ENCODE data around the gene DHFR2. TPM values are rescaled to one million over a fixed set of nuclear protein-coding genes. Genes with fewer than 3 reads are reported as not detected.
A peak's percentile ranks its signal among the peaks of the same experiment; 100 is the strongest.
"Not testable (repeated sequence)": the region's sequence is repeated elsewhere in the genome, so short reads cannot be mapped to it uniquely, and the experiment has no call there.

Gene DHFR2
- total RNA-seq, result 1 to 10 TPM; 2.0 to 7.7 (median 5.3) TPM

- WGBS, 2 donors, result 1% methylated on average over 52 of the region's 52 CpGs
- DNase-seq (ENCODE audit: low spot score in 2 of 2), result peak; percentile 92 to 97
- intact Hi-C loops (cut with DNase I; ENCODE audit: low total_unique reads), result no loop called here
- TF ChIP-seq POLR2A (IDR thresholded peaks at IDR 0.05), result no peak
- TF ChIP-seq CTCF (IDR thresholded peaks at IDR 0.05), result no peak
- peak within 1 kb of the TSS; percentile 77 for H3K4me3 ChIP-seq (ENCODE audit: low read depth, poor library complexity, severe bottlenecking)
Observed at GRCh38 chr3:94062513-94063404, at the start of gene DHFR2, which contains the start of gene NSUN3. Gene DHFR2 (minus strand): TSS chr3:94062916. CDS start chr3:94061511, 1,405 bp downstream. Gene NSUN3 (plus strand): TSS chr3:94063061. CDS start chr3:94063127, 66 bp downstream.

GRCh38 chr3:94110854-94111253, 48.1 kb upstream of the DHFR2 start:
- intact Hi-C loops (cut with DNase I; ENCODE audit: low total_unique reads), result no loop called here
- DNase-seq (ENCODE audit: low spot score in 2 of 2), result no peak
- TF ChIP-seq POLR2A (IDR thresholded peaks at IDR 0.05) (no peak), CTCF (IDR thresholded peaks at IDR 0.05) (no peak)

GRCh38 chr3:94110232-94110631, 47.5 kb upstream of the DHFR2 start:
- H3K4me3 ChIP-seq (ENCODE audit: low read depth, poor library complexity, severe bottlenecking); DNase-seq (ENCODE audit: low spot score in 2 of 2); intact Hi-C loops (cut with DNase I; ENCODE audit: low total_unique reads): not testable (repeated sequence)

More at GRCh38 chr3:94110854-94111253, 48.1 kb upstream of the DHFR2 start:
- no peak overlapping the region for H3K4me3 ChIP-seq (ENCODE audit: low read depth, poor library complexity, severe bottlenecking)

- no peak for DNase-seq (ENCODE audit: low spot score in 2 of 2)
- TF ChIP-seq POLR2A (IDR thresholded peaks at IDR 0.05) (no peak), CTCF (IDR thresholded peaks at IDR 0.05) (no peak)
- intact Hi-C loops (cut with DNase I; ENCODE audit: low total_unique reads), result no loop called here
- 63 to 69% methylated on average over 5 of the region's 5 CpGs for WGBS, 2 donors
- H3K4me3 ChIP-seq (ENCODE audit: low read depth, poor library complexity, severe bottlenecking), result no peak overlapping the region
Observed at GRCh38 chr3:94106268-94106667, 43.6 kb upstream of the DHFR2 start.

- intact Hi-C loops (cut with DNase I; ENCODE audit: low total_unique reads), result no loop called here
- WGBS, 2 donors, result 71 to 79% methylated on average over 4 of the region's 4 CpGs
- no peak overlapping the region for H3K4me3 ChIP-seq (ENCODE audit: low read depth, poor library complexity, severe bottlenecking)
- no peak for DNase-seq (ENCODE audit: low spot score in 2 of 2)
- no peak for TF ChIP-seq POLR2A (IDR thresholded peaks at IDR 0.05)
- no peak for TF ChIP-seq CTCF (IDR thresholded peaks at IDR 0.05)
Observed at GRCh38 chr3:94101860-94102259, 39.1 kb upstream of the DHFR2 start.

- WGBS, 2 donors, result 90 to 97% methylated on average over 1 of the region's 1 CpG
- TF ChIP-seq POLR2A (IDR thresholded peaks at IDR 0.05), result no peak
- H3K4me3 ChIP-seq (ENCODE audit: low read depth, poor library complexity, severe bottlenecking), result no peak overlapping the region
- intact Hi-C loops (cut with DNase I; ENCODE audit: low total_unique reads), result no loop called here
- DNase-seq (ENCODE audit: low spot score in 2 of 2), result no peak
Observed at GRCh38 chr3:94099311-94099710, 36.6 kb upstream of the DHFR2 start.

- intact Hi-C loops (cut with DNase I; ENCODE audit: low total_unique reads), result no loop called here
- no peak for DNase-seq (ENCODE audit: low spot score in 2 of 2)
- TF ChIP-seq CTCF (IDR thresholded peaks at IDR 0.05) (no peak), POLR2A (IDR thresholded peaks at IDR 0.05) (no peak)
- WGBS, 2 donors, result 73 to 75% methylated on average over 3 of the region's 3 CpGs
- H3K4me3 ChIP-seq (ENCODE audit: low read depth, poor library complexity, severe bottlenecking), result no peak overlapping the region
Observed at GRCh38 chr3:94098452-94098851, 35.7 kb upstream of the DHFR2 start.
